ENCODE measurements around the gene OBI1.

OBI1 gene, protein sequence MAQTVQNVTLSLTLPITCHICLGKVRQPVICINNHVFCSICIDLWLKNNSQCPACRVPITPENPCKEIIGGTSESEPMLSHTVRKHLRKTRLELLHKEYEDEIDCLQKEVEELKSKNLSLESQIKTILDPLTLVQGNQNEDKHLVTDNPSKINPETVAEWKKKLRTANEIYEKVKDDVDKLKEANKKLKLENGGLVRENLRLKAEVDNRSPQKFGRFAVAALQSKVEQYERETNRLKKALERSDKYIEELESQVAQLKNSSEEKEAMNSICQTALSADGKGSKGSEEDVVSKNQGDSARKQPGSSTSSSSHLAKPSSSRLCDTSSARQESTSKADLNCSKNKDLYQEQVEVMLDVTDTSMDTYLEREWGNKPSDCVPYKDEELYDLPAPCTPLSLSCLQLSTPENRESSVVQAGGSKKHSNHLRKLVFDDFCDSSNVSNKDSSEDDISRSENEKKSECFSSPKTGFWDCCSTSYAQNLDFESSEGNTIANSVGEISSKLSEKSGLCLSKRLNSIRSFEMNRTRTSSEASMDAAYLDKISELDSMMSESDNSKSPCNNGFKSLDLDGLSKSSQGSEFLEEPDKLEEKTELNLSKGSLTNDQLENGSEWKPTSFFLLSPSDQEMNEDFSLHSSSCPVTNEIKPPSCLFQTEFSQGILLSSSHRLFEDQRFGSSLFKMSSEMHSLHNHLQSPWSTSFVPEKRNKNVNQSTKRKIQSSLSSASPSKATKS

DNA sequence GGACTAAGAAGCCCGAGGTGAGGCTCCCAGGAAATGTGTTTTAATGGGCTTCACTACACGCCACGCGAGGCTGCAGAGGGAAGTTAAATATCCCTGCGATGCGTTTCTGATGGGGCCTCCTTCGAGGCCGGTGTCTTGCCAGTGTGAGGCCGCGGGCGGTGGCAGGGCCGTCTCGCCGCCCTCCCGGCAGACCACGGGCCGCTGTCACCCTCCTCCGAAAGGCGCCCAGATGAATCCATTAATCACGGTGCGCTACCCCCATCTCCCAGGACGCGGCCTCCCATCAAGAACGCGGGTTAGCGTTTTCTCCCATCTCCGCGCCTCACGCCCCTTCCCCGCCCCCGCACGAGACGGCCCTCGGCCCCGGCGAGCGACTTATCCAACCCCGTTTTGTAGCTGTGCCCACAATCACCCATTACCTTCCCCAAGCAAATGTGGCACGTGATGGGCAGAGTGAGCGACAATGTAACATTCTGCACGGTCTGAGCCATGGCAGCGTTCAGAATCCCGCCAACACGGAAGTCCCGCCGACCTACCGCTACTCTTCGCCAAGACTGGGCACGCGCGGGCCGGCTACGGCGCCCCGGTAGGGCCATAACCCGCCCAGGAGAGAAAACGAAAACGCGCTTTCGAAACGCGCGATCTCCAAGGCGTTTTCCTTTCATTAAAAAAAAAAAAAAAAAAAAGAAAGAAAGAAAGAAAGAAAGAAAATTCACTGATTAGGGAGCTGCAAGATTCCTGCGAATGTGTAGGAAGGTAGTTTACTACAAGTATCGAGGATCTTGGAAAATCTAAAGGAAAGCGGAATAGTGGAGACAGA, at the start of gene OBI1:
OBI1 (minus strand) TSS at position 526 of the 820 bp plus-strand sequence; CDS start at position 491, 35 bp downstream.
- DNase-seq = peak; percentile 94

DNA sequence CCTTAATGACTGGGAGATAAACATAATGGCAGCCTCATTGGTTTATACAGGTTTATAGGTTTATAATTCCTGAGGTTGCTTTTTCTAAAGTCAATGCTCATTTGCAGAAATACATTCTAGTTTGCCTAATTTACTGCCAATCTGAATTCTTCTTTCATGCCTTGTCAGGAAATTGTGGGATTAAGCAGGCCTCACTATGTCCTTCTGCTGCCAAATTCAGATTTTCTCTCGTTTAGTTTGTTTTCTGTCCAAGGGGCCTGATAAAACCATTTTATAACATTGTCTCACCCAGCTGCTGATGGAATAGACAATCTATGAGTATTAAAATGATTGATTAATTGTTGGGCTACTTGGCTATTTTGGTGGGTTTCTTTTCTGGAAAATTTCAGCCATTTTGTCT, 42.4 kb upstream of the OBI1 start:
- DNase-seq = no peak

- DNase-seq = no peak
Measured at GRCh38 chr13:78700121-78700910, 41.4 kb upstream of the OBI1 start.

DNA sequence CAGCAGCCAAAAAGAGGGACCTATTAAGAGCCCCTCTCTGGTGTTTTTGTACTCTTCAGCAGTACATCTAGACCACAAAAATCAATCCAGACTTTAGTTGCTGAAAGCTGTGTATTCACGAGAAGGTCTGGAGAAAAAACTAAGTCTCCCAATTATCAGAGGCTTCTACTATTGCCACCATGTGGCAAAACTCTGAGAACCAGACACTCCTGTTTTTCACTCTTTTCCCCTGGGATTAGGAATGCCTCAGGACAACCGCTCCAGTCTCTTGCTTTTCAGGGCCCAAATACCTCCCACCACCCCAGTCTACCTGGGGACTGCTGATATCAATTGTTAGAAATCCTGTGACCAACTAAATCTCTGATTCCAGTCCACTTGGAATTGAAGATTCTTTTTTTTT, 30.1 kb upstream of the OBI1 start:
- no peak for DNase-seq

GRCh38 chr13:78686461-78686860, 27.5 kb upstream of the OBI1 start:
- peak; percentile 82 for DNase-seq

DNA sequence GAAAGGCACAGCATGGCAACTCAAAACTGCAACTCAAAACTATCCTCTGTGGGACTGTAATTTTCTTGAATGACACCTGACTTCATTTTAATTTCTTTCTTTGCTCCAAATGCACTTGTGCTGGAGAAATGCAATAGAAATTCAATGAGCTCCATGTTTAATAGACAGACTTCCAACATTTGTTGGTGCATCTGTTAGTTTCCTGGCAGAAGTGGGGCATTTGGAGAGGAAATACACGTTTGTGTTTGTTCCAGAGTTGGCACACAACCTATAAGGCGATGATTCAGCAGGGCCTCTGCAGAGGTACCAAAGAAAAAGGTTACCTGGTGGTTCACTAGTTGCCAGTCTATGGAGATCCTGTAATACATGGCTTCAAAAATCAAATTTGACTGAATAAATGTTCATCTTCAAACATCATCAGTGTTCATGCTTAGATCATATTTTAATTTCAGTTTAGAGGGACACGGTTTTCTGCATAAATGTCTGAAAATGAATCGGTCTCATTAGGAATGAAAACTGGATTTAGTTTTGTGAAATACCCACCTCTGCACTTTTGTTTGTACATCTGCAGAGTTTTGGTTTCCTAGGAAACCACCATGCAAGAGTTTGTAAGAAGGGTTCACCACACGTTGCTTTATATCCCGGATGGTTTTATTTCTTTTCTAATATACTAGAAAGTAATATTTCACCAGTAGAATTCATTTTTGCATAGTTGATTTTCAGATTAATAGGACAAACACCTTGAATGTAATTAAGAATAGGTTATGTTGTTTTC, 21.8 kb upstream of the OBI1 start:
- no peak for DNase-seq

DNA sequence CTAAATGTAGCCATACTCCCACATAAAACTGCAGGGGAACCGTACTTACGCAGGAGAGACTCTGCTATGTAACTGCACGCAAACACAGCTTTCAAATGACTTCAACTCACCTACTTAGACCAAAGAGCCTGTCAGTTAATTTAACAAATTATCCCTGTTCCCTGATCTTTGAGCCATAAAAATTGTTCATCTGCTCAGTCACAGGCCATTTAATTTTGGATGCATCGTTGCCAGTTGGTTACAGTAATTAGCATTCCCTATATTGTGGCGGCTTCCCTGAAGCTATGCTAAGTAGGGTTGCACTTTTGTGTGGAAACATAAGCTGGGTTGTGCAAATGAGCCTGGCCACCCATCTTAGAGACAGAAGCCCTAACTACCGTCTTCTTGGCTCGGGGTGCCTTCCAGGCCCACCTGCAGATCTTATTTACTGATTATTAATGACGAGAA, 21.2 kb upstream of the OBI1 start:
- no peak for DNase-seq

GRCh38 chr13:78679329-78679728, 20.4 kb upstream of the OBI1 start:
- no peak for DNase-seq

- no peak for DNase-seq
Measured at GRCh38 chr13:78675112-78675511, 16.2 kb upstream of the OBI1 start.

DNA sequence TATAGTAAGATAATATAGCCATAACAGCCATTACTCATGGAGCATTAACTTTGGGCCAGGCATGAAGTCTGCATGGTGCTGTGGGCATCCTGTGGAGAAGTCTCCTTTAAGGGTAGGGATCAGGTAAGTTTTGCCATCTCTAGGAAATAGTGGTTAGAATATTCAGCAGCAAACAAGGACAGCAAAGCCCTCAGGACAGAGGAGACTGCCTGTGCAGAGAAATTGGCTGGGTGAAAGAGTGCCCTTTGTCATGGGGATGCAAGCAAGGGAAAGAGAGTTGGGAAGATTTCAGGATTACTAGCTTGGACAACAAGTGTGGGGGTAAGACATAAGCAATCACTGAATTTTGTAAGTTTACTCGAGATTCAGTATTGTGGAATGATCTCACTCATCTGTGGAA, 15.7 kb upstream of the OBI1 start:
- DNase-seq = no peak

DNA sequence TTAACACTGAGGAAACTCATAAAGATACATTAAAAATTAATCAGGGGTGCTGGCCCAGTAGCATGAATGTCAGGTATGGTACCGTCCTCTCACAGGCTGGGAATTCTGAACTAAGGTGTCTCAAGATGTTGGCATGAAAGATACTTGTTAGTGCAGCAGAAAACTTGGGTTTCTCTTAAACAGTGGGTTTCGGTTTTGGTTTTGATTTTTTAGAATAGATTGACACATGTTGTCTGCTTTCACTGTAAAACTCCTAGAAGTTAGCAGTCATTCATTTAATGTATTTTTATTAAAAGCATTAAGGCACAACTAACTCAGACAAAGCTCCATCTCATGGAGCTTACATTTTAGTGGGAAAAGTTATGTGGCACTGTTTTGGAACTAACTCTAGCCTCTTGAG, 3.5 kb upstream of the OBI1 start:
- DNase-seq = no peak

GRCh38 chr13:78660495-78660857, 1.5 kb upstream of the OBI1 start:
- no peak for DNase-seq

- peak; percentile 52 for DNase-seq
Measured at GRCh38 chr13:78659732-78660494, 958 bp upstream of the OBI1 start.

DNA sequence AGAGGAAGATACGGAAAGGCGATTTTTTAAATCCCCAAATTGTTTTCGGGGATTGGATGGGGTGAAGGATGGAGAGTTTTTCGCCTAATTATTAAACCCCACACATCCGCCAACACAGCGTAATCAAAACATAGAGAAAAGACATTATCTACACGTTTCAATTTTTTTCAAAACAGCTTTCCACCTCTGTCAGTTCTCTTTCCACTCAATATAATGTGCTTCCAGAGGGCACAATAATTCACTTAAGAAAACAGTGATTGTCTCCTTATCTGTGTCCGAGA, 435 bp upstream of the OBI1 start:
- peak; percentile 35 for DNase-seq

- peak; percentile 29 for DNase-seq
Measured at GRCh38 chr13:78657699-78658629, 991 bp downstream of the OBI1 start.

- no peak for DNase-seq
Measured at GRCh38 chr13:78655906-78656305, 3.0 kb downstream of the OBI1 start.

GRCh38 chr13:78655007-78655406, 3.9 kb downstream of the OBI1 start:
- DNase-seq = no peak

- no peak for DNase-seq
Measured at GRCh38 chr13:78652651-78653050, 6.3 kb downstream of the OBI1 start.

GRCh38 chr13:78650717-78651083, 8.3 kb downstream of the OBI1 start:
- no peak for DNase-seq

Measured in hematopoietic multipotent progenitor cell treated with erythropoietin and hydrocortisone succinate and interleukin-3 and kit ligand, for 6 days (in vitro differentiated cells).